Vagina (tissue), 2 donors: ENCODE measurements around the gene LRRC36. TPM values are rescaled to one million over a fixed set of nuclear protein-coding genes. Genes with fewer than 3 reads are reported as not detected.

Experiments
- DNase-seq, 2 donors: peaks; one replicate each; pipeline ENCODE4 v3.0.0-alpha.2; 2017; ENCODE audit errors: extremely low spot score in 2 of 2
- H3K27ac ChIP-seq: fragments of 200-600 bp; sonication (generic); one replicate; pipeline ENCODE4 v1.5.1; 2019
- H3K27me3 ChIP-seq: fragments of 200-600 bp; sonication (generic); one replicate; pipeline ENCODE4 v1.5.1; 2019
- H3K36me3 ChIP-seq, 2 donors: fragments of 200-600 bp; sonication (generic); one replicate each; pipeline ENCODE4 v1.5.1; 2017 to 2019
- H3K4me1 ChIP-seq: fragments of 200-600 bp; sonication (generic); one replicate; pipeline ENCODE4 v1.5.1; 2019
- H3K4me3 ChIP-seq, 2 donors: fragments of 200-600 bp; sonication (generic); 1 replicate in 1 of 2; 2 replicates in 1 of 2; pipeline ENCODE4 v1.5.1; 2016 to 2019
- H3K9me3 ChIP-seq: fragments of 200-600 bp; sonication (generic); one replicate; pipeline ENCODE4 v1.5.1; 2019
- CTCF ChIP-seq, 3 experiments: fragments of 450-650 bp in 2 of 3; fragments of 200-600 bp in 1 of 3; sonication (generic) in 1 of 3; IDR thresholded peaks; one replicate each; pipeline ENCODE4 v1.5.1; 2017 to 2019; ENCODE audit warnings: antibody characterized with exemption in 3 of 3, mild to moderate bottlenecking in 2 of 3, moderate library complexity in 2 of 3
- POLR2A ChIP-seq, 2 donors: fragments of 450-650 bp; IDR thresholded peaks; one replicate each; pipeline ENCODE4 v1.6.1; 2017; ENCODE audit warnings: antibody characterized with exemption in 2 of 2, mild to moderate bottlenecking in 2 of 2, moderate library complexity in 2 of 2
- POLR2AphosphoS5 ChIP-seq, 2 donors: sonication (generic); formaldehyde crosslinking; IDR thresholded peaks; one replicate each; pipeline ENCODE4 v1.9.0; 2017; ENCODE audit warnings: antibody characterized with exemption in 2 of 2, mild to moderate bottlenecking in 2 of 2, low read depth in 1 of 2; ENCODE audit not compliant: insufficient read depth in 1 of 2
- intact Hi-C: fragments of 100-400 bp; cut with DNase I; formaldehyde crosslinking; loops from one replicate; pipeline ENCODE4 v1.15.1; 2023
- total RNA-seq: library from RNA; depleted of rRNA; stranded (reverse); fragments of >200 nt; gene quantifications from one replicate; pipeline ENCODE4 v1.2.3, GENCODE V29; 2016

LRRC36 gene
- total RNA-seq, 1 donor from 2014 or later: not detected

- Histone ChIP-seq H3K9me3 (no peaks in the 10 kb centered on the region), H3K27ac (peak overlapping the region; percentile 72), H3K4me3 (no peak overlapping the region), H3K36me3 (no peaks in the 10 kb centered on the region), H3K27me3 (no peaks in the 10 kb centered on the region), H3K4me1 (peaks cover 59% of the 10 kb centered on the region)
- TF ChIP-seq POLR2AphosphoS5 (IDR thresholded peaks at IDR 0.05; ENCODE audit: insufficient read depth in 1 of 2, low read depth in 1 of 2) (no peak), POLR2A (IDR thresholded peaks at IDR 0.05) (no peak), CTCF (IDR thresholded peaks at IDR 0.05) (no peak)
- intact Hi-C loops: no loop called here
- DNase-seq: no peak
Observed at GRCh38 chr16:67403976-67404555, 77.5 kb downstream of the LRRC36 start.

- TF ChIP-seq POLR2AphosphoS5 (IDR thresholded peaks at IDR 0.05; ENCODE audit: insufficient read depth in 1 of 2, low read depth in 1 of 2) (peak in 1 of 2 donors; percentile 88), CTCF (IDR thresholded peaks at IDR 0.05) (no peak), POLR2A (IDR thresholded peaks at IDR 0.05) (no peak)
- Histone ChIP-seq H3K4me3 (no peak overlapping the region), H3K27me3 (no peaks in the 10 kb centered on the region), H3K27ac (peak overlapping the region; percentile 91), H3K9me3 (no peaks in the 10 kb centered on the region), H3K36me3 (no peaks in the 10 kb centered on the region), H3K4me1 (peaks cover 56% of the 10 kb centered on the region)
- no peak for DNase-seq
- intact Hi-C loops: no loop called here
Observed at GRCh38 chr16:67404740-67405226, 78.2 kb downstream of the LRRC36 start.

GRCh38 chr16:67405336-67405735, 78.7 kb downstream of the LRRC36 start:
- Histone ChIP-seq H3K4me3 (no peak overlapping the region), H3K27ac (peak overlapping the region; percentile 91), H3K36me3 (no peaks in the 10 kb centered on the region), H3K27me3 (no peaks in the 10 kb centered on the region), H3K4me1 (peaks cover 57% of the 10 kb centered on the region), H3K9me3 (no peaks in the 10 kb centered on the region)
- TF ChIP-seq POLR2A (IDR thresholded peaks at IDR 0.05): no peak
- no peak for TF ChIP-seq CTCF (IDR thresholded peaks at IDR 0.05)
- TF ChIP-seq POLR2AphosphoS5 (IDR thresholded peaks at IDR 0.05; ENCODE audit: insufficient read depth in 1 of 2, low read depth in 1 of 2): no peak
- DNase-seq: no peak
- intact Hi-C loops: no loop called here

- Histone ChIP-seq H3K27ac (peak overlapping the region; percentile 91), H3K4me3 (no peak overlapping the region), H3K4me1 (peaks cover 57% of the 10 kb centered on the region), H3K36me3 (no peaks in the 10 kb centered on the region), H3K9me3 (no peaks in the 10 kb centered on the region), H3K27me3 (no peaks in the 10 kb centered on the region)
- intact Hi-C loops: no loop called here
- DNase-seq: no peak
- TF ChIP-seq CTCF (IDR thresholded peaks at IDR 0.05) (no peak), POLR2A (IDR thresholded peaks at IDR 0.05) (no peak), POLR2AphosphoS5 (IDR thresholded peaks at IDR 0.05; ENCODE audit: insufficient read depth in 1 of 2, low read depth in 1 of 2) (peak; percentile 38 to 60)
Observed at GRCh38 chr16:67406111-67406971, 79.7 kb downstream of the LRRC36 start.
